SK-N-SH (cell line): ENCODE results near the gene DERL3.

ENCODE experiments used
- EP300 ChIP-seq, 2 experiments: IDR thresholded peaks; 2 replicates each; pipeline versions ENCODE4 v1.4.0 to v1.6.1; 2012; ENCODE audit warnings: borderline replicate concordance in 1 of 2, low read depth in 1 of 2, low read length in 1 of 2
- EZH2phosphoT487 ChIP-seq: fragments of 200-600 bp; sonication (generic); IDR thresholded peaks from 2 replicates; pipeline ENCODE4 v1.6.1; 2017; ENCODE audit warnings: low read depth, mixed run types, mild to moderate bottlenecking, antibody characterized with exemption, moderate library complexity, borderline replicate concordance
- FOXJ3 ChIP-seq: sonication (generic); formaldehyde crosslinking; IDR thresholded peaks from 2 replicates; pipeline ENCODE4 v1.5.1; 2020; ENCODE audit warnings: mild to moderate bottlenecking, missing genetic modification reagents
- MXI1 ChIP-seq: IDR thresholded peaks from 2 replicates; pipeline ENCODE4 v1.6.1; 2012; ENCODE audit warnings: mild to moderate bottlenecking, low read depth, low read length, improper control_type of control experiment
- RAD21 ChIP-seq: IDR thresholded peaks from 2 replicates; pipeline ENCODE4 v1.6.1; 2012; ENCODE audit warnings: mild to moderate bottlenecking, low read length
- TAF1 ChIP-seq: IDR thresholded peaks from 2 replicates; pipeline ENCODE4 v1.6.1; 2012; ENCODE audit warnings: low read depth, mild to moderate bottlenecking, low read length, moderate library complexity, borderline replicate concordance
- YY1 ChIP-seq: IDR thresholded peaks from 2 replicates; pipeline ENCODE4 v1.4.0; 2012; ENCODE audit warnings: low read depth, mild to moderate bottlenecking
- TF ChIP-seq, protein P1 (sequence below): fragments of 200-600 bp; sonication (generic); IDR thresholded peaks from 2 replicates; pipeline ENCODE4 v1.6.1; 2017; ENCODE audit warnings: antibody characterized with exemption, mild to moderate bottlenecking, moderate library complexity

DNA sequence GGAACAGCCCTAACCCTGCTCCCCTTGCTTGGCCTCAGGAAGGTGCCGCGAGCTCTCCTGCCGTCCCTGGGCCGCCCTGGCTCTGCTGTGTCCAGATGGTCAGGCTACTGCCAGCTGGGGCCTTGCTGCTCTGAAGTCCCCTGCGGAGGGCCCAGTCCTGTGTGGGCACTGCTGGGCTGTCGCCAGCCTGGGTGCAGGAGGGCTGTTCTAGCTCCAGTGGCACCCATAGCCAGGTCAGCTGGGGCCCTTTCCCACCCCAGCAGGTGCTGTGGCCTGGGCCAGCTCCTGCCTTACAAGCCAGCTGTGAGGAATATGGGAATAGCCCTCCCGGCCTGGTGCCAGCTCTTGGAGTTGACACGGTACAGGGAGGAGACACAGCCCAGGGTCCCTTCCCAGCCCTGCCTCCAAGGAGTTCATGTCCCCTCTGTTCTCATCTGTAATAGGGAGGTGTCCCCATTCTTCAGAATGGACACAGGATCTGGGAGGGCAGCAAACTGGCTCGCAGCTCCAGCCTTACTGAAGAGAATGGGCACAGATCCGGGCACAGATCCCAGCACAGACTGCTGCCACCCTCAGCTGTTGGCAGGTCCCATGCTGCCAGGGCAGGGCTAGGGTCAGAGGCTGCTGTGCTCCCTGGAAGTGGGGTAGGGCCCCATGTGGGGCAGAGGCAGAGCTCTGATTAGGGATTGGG, 3.9 kb downstream of the DERL3 start:
- TF ChIP-seq EP300 (IDR thresholded peaks at IDR 0.05; ENCODE audit: borderline replicate concordance in 1 of 2, low read depth in 1 of 2, low read length in 1 of 2): no peak
- no peak for TF ChIP-seq YY1
- no peak for TF ChIP-seq MXI1
- TF ChIP-seq, protein P1, sequence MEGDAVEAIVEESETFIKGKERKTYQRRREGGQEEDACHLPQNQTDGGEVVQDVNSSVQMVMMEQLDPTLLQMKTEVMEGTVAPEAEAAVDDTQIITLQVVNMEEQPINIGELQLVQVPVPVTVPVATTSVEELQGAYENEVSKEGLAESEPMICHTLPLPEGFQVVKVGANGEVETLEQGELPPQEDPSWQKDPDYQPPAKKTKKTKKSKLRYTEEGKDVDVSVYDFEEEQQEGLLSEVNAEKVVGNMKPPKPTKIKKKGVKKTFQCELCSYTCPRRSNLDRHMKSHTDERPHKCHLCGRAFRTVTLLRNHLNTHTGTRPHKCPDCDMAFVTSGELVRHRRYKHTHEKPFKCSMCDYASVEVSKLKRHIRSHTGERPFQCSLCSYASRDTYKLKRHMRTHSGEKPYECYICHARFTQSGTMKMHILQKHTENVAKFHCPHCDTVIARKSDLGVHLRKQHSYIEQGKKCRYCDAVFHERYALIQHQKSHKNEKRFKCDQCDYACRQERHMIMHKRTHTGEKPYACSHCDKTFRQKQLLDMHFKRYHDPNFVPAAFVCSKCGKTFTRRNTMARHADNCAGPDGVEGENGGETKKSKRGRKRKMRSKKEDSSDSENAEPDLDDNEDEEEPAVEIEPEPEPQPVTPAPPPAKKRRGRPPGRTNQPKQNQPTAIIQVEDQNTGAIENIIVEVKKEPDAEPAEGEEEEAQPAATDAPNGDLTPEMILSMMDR: no peak
- TF ChIP-seq EZH2phosphoT487: no peak
- no peak for TF ChIP-seq RAD21
- no peak for TF ChIP-seq TAF1
- TF ChIP-seq FOXJ3 (CRISPR knock-in tag): no peak
